Epidermal melanocyte (primary cell): ENCODE data around the gene C10orf62.

ENCODE experiments used
- DNase-seq: peaks from one replicate; pipeline ENCODE4 v3.0.0; 2011; ENCODE audit warnings: low spot score; ENCODE audit not compliant: insufficient read length

C10orf62 gene

GRCh38 chr10:97584798-97585438 lies 4.6 kb upstream of the C10orf62 start:
- no peak for DNase-seq

- DNase-seq: no peak
These were observed 4.1 kb upstream of the C10orf62 start for GRCh38 chr10:97585439-97585811.

GRCh38 chr10:97587183-97587582 lies 2.3 kb upstream of the C10orf62 start:
- DNase-seq: no peak

GRCh38 chr10:97590082-97590747 lies 694 bp downstream of the C10orf62 start:
- DNase-seq: no peak

GRCh38 chr10:97590748-97591495 lies 1.4 kb downstream of the C10orf62 start:
- no peak for DNase-seq

- no peak for DNase-seq
These were observed 3.9 kb downstream of the C10orf62 start for GRCh38 chr10:97593421-97593820.

- no peak for DNase-seq
These were observed 6.9 kb downstream of the C10orf62 start for GRCh38 chr10:97596101-97597082.

- DNase-seq: no peak
These were observed 8.3 kb downstream of the C10orf62 start for GRCh38 chr10:97597778-97598177.

- DNase-seq: no peak
These were observed 9.1 kb downstream of the C10orf62 start for GRCh38 chr10:97598407-97599271.

- no peak for DNase-seq
These were observed 9.7 kb downstream of the C10orf62 start for GRCh38 chr10:97599272-97599619.

GRCh38 chr10:97600616-97601015 lies 11.1 kb downstream of the C10orf62 start:
- DNase-seq: no peak

GRCh38 chr10:97601268-97602215 lies 12.0 kb downstream of the C10orf62 start:
- no peak for DNase-seq

- DNase-seq: no peak
These were observed 17.6 kb downstream of the C10orf62 start for GRCh38 chr10:97607095-97607636.

GRCh38 chr10:97608991-97609561 lies 19.6 kb downstream of the C10orf62 start:
- no peak for DNase-seq

- no peak for DNase-seq
These were observed 22.0 kb downstream of the C10orf62 start for GRCh38 chr10:97611473-97611872.

- no peak for DNase-seq
These were observed 22.9 kb downstream of the C10orf62 start for GRCh38 chr10:97612386-97612785.

GRCh38 chr10:97618285-97618684 lies 28.8 kb downstream of the C10orf62 start:
- DNase-seq: no peak

GRCh38 chr10:97618733-97619132 lies 29.2 kb downstream of the C10orf62 start:
- no peak for DNase-seq

GRCh38 chr10:97623277-97623676 lies 33.8 kb downstream of the C10orf62 start:
- no peak for DNase-seq
